NCI-H345 treated with DMSO at 0.1 percent for 48 hours (cell line): ENCODE measurements around the gene ZIC3.

Experiments used
- DNase-seq: peaks from one replicate; lab custom pipeline; 2025; ENCODE audit not compliant: unreplicated experiment; lab: John Stamatoyannopoulos, UW

Gene ZIC3

DNA sequence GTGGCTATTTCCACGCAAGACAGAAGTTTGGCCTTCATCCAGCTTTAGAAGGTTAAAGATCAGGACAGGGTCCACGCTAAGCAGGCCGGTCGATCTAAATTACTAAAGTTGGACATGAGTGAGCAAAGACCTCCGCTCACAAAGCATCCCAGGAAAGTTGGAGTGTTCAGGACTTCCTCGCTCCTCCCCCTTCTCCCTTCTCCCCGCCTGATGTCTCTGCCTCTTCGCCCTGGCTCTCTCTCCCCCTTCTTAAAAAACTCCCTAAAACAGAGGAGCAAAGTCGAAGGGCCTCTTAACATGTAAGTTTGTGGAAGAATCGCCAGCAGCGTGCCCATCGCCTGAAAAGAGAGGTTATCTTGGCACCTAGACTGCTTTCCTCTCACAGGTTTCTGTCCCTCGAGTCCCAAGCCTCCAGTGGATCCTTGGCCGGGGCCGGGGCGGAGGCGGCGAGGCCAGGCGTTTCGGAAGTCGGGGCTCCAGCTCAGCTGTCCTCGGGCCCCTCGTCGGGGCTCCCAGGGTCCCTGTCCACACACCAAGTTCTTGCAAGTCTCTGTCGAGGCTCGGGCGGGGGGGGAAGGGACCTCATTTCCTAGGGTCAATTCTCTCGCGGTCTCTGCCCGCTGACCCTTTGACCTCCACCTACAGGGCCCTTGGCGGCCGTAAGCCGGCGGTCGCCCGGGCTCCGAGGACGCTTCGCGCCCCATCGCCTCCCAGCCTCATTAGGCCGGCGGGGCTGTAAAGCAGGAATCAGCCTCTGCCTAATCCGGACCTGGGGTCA is 7.6 kb downstream of the ZIC3 start:
- no peak for DNase-seq

DNA sequence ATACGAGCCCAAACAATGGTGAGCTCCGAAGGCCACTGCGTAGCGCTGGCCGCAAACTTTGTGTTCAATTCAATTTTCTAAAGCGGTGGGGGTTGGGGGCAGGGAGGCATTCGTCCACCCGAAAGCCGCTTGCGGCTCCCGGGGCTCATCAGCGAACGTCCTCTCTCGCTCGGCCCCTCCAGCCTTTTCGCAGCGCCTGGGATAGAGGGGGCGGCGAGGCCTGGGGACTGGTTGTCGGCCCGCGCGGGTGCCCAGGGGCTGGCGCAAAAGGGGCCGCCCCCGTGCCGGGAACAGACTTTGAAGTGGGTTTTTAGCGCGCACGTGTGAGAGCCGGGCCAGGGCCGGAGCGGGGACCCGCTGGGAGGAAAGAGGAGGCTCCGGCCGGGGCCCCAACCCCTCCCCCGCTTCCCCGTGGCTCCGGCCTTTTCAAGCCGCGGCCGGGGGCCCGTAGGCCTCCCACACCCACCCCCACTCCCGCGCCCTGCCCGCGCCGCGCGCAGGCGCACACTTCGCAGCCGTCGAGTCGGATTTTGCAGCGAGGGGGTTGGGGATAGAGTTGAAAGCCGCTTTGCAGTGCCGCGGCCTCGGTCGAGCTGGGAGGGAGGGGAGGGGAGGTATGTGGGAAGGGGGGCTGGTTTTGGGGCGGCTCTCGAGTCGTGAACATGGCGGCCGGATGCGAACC is 8.3 kb downstream of the ZIC3 start:
- no peak for DNase-seq

DNA sequence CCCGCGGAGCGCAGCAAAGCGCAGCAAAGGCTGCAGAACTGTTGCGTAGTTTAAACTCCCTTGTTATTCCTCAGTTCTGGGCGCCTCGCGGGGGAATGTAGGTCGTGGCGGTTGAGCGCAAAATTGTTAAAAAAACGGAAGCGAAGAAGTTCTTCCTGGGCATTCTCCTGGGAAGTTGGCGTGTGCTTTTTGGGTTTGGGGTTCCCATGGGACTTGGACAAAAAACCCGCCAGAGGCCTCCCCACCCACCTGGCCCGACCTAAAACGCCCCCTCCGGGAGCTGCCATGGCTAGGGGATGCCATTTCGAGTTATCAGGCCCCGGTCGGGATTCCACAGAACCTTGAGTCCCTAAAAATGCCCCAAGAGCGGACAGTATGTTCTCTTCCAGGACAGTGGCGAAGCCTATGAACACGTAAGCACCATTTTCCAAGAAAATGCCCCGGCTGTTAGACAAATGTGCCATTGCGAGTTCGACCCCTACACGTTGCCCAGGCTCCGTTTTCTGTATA is 8.9 kb downstream of the ZIC3 start:
- no peak for DNase-seq

DNA sequence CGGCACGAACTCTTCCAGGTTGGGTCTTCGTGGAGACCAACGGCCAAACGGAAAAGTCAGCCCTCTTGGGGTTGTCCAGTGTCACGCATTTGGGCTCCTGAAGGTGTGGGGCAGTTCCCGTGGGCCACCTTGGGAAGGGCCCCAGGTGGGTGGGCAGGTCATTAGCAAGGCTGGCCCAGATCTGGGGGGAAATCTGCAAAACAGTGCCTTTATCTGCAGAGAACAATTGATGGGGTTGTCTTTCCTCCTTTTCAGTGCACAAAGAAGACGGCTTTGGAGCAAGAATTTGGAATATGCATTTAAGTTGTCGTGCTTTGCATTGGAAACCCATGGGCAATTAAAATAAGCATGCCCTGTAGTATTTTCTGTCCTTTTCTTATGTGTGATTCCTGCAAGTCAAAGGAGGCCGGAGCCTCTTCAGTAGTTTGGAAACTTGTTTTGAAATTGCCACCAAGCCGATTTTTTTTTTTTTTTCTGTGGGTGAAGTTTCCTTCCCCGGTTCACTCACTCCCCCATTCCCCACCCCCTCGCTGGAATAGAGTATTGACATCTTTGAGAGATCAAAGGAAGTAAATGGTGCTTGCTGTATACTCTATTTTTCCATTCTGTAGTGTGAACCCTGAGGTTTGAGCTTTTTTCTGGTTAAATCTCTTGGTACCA is 9.8 kb downstream of the ZIC3 start:
- DNase-seq: no peak

DNA sequence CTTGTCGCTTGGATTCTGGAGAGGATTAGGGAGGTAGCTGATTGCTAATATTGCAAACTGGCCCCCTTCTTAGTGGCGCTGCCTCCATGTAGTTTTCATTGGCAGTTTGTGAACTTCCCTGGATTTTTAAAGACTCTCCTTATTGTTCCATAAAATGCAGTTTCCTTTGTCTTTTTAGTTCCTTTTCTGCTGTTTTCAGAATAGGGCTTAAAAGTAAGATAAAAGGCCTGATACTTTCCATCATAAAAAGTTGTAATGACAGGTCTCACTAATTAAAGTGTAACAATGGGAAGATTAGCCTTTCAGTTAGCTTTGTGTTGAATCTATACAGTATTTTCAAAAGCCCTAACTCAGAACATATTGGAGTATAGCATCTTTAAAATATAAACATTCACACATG is 21.2 kb downstream of the ZIC3 start:
- DNase-seq: no peak

DNA sequence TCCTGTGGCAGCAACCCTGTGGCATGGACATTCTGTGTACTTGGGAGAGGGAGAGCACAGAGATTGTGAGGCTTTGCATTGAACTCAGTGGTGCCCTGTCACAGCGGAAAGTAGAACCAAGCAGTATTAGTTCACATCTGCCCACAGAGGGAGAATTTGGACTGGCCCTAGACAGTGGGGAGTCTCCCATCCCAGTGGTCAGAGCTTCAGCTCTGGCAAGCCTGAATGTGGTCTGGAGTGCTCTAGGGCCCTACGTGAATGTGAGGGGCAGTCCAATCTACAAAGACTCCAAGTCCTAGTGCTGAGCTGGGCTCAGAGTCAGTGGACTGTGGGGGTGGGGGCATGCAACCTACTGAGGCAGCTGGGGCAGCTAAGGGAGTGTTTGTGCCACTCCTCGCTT is 34.8 kb downstream of the ZIC3 start:
- no peak for DNase-seq
